CD4-positive, alpha-beta T cell treated with Interferon alpha-2 for 1 hour (primary cell): Measurements from ENCODE around the gene EIF6.
"Not testable (repeated sequence)": the region's sequence is repeated elsewhere in the genome, so short reads cannot be mapped to it uniquely, and the experiment has no call there.

ENCODE experiments used
- DNase-seq, 2 donors: peaks; one replicate each; pipeline ENCODE4 v3.0.0-alpha.2; 2020 to 2022

Gene EIF6

DNA sequence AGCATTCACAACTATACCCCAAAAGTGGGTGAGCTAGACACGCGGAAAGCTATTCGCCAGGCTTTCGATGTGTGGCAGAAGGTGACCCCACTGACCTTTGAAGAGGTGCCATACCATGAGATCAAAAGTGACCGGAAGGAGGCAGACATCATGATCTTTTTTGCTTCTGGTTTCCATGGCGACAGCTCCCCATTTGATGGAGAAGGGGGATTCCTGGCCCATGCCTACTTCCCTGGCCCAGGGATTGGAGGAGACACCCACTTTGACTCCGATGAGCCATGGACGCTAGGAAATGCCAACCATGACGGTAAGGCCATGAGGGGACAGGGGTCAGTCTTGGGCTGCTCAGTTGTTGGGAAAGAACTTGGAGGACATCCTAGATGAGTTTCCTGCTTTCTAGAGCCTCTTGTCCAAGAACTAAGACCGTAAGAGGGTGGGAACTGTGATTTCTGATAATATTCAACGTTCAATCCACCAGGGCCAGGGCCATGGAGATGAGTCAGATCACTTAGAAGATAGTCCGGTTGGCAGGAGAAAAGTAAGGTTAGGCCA, 30.0 kb downstream of the EIF6 start:
- DNase-seq = no peak

DNA sequence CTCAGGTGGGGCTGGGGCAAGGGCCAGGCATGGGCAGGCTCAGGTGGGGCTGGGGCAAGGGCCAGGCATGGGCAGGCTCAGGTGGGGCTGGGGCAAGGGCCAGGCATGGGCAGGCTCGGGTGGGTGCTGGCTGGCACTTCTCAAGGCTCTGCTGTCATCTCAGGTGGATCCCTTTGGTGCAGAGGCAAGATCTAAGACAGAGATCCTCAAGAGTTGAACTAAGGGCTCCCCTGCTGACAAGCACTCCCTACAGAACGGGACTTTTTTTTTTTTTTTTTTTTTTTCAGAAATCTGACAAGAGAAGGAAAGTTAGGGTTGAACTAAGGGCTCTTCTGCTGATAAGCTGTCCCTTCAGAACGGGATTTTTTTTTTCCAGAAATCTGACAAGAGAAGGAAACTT, 31.6 kb downstream of the EIF6 start:
- DNase-seq = no peak

DNA sequence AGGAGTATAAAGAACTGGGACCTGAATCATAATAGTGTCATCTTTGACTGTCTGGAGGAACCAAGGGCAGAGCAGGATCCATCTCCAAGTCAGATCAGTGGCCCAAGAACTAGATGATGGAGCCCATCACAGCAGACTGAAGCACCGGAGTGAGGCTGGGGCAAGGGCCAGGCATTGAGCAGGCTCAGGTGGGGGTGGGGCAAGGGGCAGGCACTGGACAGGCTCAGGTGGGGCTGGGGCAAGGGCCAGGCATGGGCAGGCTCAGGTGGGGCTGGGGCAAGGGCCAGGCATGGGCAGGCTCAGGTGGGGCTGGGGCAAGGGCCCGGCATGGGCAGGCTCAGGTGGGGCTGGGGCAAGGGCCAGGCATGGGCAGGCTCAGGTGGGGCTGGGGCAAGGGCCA, 32.0 kb downstream of the EIF6 start:
- not testable (repeated sequence) for DNase-seq

DNA sequence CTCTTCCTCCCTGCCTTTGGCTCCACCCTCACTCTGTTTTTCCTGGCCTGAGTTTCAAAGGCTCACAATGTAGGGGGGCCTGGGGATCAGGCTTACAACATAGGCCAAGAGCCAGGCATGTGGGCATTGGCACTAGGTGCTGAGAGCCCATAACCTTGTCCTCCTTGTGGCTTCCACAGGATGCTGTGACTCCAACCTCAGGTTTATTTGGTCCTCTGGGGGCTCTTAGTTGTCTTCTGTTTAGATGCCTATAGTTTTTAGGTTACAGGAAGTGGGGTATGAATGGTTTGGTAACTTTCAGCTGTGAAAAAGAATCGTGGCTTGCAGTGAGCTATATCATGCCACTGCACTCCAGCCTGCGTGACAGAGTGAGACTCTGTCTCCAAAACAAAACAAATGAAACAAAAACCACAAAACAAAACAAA, 32.5 kb downstream of the EIF6 start:
- DNase-seq = peak; percentile 24 to 59

DNA sequence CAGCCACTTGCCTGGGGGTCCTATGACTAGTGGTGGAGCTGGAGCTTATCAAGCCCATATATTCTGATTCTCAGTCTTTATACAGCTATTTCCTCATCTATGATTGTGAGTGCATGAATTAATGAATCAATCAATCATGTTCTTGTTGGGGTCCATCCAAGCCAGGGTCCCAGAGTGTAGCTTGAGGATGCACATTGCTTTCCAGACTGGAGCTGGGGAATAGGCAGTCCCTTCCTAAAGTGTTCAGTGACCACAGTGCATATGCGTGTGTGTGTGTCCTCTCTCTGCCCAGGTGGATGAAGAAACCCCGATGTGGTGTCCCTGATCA, 33.0 kb downstream of the EIF6 start:
- DNase-seq = no peak

DNA sequence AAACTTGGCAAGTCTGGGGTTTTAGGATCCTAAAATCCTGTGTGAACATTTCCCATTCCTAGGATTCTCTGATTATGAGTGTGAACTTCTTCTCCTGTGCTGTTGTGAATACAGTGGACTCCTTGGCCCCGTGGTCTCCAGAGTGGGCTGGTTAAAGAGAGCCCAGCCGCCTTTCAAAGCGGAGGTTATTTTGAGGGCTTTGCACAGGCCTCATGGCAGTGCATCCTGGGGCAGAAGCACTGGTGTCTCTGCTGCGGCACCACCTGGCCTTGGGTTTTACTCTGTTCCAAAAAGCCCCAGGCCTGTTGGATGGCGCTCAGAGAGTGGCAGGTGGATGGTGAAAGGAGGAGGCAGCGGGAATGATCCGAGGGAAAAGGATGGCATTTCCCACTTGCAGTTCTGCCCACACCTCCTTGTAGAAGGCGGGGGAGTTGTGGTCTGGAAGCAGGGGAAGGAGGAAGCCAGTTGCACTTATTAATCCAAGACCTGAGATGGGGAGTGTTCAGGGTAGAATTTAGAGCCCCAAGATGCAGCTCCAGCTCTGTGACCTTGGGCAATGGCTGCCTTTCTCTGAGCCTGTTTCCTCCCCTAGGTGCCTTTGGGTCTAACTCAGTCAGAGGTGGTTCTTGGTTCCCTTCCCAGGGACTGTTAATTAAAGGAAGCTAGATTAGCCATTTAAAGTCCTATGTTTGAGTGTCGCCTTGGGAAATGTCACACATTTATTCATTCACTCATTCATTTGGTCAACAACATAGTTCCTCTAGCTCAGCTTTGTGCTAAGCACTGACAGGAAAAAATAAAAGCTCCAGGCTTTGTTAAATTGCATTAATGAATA, 35.7 kb downstream of the EIF6 start:
- no peak for DNase-seq

DNA sequence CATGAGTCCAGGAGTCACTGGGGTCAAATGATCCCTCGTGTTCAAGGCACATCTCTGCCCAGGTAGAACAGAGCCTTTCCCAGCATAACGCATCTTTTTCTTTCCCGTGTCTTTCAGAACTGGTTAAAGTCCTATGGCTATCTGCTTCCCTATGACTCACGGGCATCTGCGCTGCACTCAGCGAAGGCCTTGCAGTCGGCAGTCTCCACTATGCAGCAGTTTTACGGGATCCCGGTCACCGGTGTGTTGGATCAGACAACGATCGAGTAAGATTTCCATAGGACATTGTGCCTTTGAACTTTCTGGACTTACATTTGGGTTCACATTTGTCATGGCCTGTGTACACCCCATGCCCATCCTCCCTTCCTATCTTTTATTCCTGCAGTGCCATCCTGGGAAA, 37.8 kb downstream of the EIF6 start:
- DNase-seq = no peak

DNA sequence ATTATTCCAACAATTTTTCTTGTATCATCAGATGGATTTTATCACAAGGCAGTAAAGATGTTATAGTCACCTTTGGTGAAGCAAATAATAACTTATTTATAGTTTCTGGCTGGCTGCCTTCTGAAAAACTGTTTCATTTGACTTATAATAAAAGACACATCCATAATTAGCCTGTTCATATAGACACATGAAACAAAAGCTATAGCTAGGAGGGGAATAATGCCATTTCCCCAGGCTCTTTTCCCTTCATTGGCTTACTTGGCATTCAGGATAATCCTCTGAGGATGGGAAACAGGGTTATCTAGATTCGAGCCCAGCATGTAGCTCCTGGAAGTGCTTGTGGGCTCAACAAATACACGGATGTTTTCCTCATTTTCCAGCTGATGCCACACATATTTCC, 40.6 kb downstream of the EIF6 start:
- DNase-seq = no peak

DNA sequence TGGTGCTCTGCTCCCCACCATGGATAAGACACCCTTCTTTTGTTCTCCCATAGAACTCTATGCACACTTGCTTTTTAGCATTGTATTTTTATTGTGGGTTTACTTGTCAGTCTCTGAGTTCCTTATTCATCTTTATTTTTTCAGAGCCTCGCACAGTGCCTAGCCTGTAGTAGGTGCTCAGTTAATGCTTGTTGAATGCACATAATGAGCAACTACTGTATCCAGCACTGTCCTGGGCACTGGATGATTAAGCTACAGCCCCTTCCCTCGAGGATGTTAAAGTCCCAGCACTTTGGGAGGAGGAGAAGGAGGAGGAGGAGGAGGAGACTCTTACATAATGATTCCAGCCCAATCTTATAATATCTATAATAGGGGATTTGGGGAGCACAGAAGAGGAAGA, 41.3 kb downstream of the EIF6 start:
- no peak for DNase-seq

DNA sequence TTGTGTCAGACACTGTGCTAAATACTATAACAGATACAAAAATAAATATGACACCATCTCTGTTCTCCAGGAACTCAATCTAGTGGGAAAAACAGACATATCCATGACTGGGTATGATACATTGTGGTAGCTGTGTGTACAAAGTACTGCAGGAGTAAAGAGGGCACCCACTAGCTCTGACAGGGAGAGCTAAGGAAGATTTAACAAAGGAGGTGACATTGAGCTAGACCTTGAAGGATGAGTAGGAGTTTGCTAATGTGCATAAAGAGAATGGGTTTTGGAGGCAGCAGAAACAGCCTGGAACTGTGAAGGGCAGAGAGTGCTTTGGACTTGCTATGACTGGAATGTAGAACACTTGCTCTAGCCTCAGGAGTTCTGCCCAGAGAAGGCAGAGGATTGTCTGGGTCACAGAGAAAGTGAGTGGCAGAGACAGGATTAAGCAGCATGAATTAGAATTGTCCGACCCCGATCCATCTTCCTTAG, 43.7 kb downstream of the EIF6 start:
- DNase-seq = no peak

DNA sequence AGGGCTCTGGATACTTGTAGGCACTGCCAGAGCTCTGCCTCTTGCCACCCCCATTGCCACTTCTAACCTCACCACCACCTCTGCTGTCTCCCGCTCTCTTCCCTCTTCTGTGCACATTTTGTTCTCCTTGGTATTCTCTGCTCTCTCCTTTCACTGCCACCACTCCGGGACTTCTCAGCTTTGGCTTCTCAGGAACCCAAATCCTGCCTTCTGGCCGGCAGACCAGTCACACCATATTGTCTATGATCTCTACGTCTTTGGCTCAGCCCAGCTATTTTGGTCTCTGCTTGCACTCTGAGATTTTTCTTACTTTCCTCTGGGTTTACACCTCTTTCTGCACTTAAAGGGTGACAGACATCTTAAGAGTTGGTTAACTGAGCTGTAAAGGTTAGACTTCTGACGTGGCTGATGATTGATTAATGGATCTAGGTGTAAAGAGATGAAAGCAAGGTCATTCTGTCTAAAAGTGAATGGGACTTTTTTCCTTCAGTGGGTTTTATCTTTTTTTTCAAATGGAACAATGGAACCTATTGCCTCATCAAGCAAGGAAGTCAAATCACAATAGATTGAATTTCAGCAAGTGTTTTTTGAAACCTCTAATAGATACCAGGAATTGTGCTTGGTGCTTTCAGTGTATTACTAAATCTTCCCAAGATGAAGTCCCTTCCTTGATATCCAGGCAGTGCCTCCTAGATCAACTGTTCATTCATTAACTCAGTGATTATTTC, 44.3 kb downstream of the EIF6 start:
- no peak for DNase-seq

DNA sequence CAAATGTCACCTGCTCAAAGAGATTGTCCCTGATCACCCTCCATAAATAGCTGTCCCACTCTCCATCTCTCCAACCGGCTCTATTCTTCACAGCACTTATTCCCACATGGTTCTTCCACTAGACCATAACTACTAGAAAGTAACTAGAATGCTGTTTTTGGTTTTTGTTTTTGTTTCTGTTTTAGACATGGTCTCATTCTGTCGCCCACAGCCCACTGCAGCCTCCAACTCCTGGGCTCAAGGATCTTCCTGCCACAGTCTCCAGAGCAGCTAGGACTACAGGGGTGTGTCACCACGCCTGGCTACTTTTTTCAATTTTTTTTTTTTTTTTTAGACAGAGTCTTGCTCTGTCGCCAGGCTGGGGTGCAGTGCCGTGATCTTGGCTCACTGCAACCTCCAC, 45.8 kb downstream of the EIF6 start:
- no peak for DNase-seq

DNA sequence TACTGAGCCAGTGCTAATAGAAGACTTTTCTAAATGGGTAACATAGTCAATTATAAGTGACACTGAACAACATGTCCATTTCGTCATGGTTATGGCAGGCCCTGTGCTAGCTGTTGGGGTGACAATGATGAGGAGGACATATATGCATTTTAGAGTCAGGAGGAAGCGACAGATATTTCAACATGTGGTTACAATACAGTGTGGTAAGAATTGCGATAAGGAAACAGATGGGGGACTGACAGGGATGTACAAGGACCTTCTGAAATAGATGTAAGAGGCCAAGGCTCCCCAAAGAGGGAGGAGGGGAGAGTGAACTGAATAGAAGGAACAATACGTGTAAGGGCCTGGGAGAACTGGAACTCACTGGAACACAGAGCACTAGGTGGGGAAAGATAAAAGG, 46.4 kb downstream of the EIF6 start:
- no peak for DNase-seq

DNA sequence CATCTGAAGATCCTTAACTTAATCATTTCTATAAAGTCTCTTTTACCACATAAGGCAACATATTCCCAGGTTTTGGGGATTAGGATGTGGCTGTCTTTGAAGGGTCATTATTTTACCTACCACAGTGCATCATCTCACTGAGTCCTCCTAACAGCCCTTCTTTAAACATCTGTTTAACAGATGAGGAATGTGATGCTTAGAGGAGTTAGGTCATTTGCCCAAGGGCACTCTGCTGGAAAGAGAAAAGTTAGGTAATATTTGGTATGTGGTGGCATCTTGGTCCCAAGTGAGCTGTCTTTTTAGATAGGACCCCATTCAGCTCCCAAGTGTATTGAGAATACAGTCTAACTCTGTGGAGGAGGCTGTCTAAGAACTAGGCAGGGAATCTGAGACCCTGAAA, 47.1 kb downstream of the EIF6 start:
- no peak for DNase-seq

DNA sequence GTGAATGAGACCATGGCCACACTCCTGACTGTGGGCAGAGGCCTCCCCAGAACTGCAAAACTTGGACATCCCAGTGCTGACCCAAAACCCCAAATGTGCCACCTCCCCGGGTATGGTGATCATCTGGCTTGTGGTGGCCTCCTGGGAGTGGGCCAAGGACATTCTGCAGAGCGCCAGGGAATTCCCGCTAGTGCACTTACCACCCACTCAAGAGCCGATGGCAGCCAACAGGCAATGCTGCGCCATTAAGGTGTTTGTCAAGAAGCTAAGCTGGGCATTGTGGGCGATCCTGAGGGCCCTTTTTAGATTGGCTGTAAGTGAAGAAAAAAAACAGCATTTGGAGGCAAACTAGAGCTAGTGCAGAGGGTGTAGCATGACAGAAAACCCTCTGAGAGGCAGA, 48.7 kb downstream of the EIF6 start:
- no peak for DNase-seq

DNA sequence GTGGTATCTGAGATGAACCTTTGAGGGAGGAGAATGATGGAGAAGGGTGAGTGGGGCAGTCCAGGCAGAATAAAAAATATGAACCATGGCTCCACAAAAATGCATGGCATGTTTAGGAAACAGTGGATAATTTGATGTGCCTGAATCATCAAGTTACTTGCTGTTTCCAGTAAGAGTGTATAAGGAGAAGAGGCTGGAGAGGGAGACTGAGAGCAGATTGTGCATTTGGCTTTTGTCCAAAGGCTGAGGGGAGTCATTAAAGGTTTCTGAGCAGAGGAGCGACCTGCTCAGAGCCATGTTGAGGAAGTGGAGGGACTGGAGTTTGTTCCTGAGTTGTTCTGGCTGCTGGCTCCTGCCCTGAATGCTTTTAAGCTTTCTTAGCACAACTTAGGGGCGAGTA, 52.0 kb downstream of the EIF6 start:
- DNase-seq = no peak
